Left colon (tissue), 2 donors: ENCODE measurements around the gene PLA2G6. TPM values are rescaled to one million over a fixed set of nuclear protein-coding genes. Genes with fewer than 3 reads are reported as not detected.
A peak's percentile ranks its signal among the peaks of the same experiment; 100 is the strongest.

Experiments
- ATAC-seq: fragments of 200-7000 bp; cut with Tn5 transposase; one replicate; pipeline ENCODE4 v1.9.1; 2020; ENCODE audit warnings: mild to moderate bottlenecking, moderate library complexity
- DNase-seq, 2 donors: peaks; one replicate each; pipeline ENCODE4 v3.0.0-alpha.2; 2020
- intact Hi-C, 2 donors: fragments of 100-400 bp; cut with DNase I in 1 of 2; cut with micrococcal nuclease in 1 of 2; formaldehyde crosslinking; loops; one replicate each; pipeline versions ENCODE4 v1.11.2 to v1.14.0; 2022; cut with DNase I, micrococcal nuclease
- total RNA-seq, 2 donors: library from RNA; stranded (reverse); fragmentation: NEBNext Ultra II Directional; extraction: Animal tissue kit (Norgen Biotek cat#: 25700); gene quantifications; one replicate each; pipeline ENCODE4 v1.2.1, GENCODE V29; 2021
- donor health status: DM: no; HTN: no; CAD: no.
- donor health status: DM: yes; HTN: yes; CAD: no.

The PLA2G6 gene
- total RNA-seq, 2 donors from 2014 or later = 21.2 to 24.9 TPM

GRCh38 chr22:38215156-38216038 is 33.8 kb upstream of the PLA2G6 start:
- intact Hi-C loops = no loop called here
- ATAC-seq (no peak), DNase-seq (no peak)

DNA sequence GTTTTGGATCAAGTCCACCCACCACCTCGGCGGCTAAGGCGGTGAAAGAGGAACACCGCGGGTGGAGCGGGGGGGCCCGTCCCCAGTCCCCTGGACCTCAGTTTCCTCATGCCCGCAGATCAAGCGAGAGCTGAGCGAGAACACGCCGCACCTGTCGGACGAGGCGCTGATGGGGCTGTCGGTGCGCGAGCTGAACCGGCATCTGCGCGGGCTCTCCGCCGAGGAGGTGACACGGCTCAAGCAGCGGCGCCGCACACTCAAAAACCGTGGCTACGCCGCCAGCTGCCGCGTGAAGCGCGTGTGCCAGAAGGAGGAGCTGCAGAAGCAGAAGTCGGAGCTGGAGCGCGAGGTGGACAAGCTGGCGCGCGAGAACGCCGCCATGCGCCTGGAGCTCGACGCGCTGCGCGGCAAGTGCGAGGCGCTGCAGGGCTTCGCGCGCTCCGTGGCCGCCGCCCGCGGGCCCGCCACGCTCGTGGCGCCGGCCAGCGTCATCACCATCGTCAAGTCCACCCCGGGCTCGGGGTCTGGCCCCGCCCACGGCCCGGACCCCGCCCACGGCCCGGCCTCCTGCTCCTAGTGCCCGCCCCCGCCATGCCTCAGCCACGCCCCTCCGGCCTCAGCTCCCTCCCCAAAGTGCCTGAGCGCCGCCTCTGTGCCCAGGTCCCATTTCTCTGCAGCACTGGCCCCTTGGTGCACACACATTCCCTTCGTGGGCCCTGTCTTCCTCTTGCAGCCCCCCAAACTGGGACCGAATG is 32.8 kb upstream of the PLA2G6 start:
- intact Hi-C loops = no loop called here
- peak; percentile 75 for ATAC-seq
- peak in 1 of 2 donors; percentile 84 for DNase-seq

DNA sequence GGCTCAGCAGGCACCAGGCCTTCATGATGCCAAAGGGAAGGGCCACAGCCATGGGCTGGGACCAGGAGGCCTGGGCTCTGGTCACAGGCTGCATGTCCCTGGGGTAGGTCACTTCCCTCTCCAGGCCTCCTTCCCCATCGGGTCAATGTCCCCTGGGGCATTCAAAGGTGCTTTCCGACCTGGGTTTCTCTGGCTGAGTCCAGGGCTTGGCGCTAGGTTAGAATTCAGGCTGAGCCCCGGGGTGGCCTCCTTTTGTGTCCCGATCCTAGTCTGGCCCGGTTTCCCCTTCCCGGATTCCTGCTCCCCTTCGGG is 32.3 kb upstream of the PLA2G6 start:
- DNase-seq = no peak
- intact Hi-C loops = no loop called here
- peak; percentile 7 for ATAC-seq

DNA sequence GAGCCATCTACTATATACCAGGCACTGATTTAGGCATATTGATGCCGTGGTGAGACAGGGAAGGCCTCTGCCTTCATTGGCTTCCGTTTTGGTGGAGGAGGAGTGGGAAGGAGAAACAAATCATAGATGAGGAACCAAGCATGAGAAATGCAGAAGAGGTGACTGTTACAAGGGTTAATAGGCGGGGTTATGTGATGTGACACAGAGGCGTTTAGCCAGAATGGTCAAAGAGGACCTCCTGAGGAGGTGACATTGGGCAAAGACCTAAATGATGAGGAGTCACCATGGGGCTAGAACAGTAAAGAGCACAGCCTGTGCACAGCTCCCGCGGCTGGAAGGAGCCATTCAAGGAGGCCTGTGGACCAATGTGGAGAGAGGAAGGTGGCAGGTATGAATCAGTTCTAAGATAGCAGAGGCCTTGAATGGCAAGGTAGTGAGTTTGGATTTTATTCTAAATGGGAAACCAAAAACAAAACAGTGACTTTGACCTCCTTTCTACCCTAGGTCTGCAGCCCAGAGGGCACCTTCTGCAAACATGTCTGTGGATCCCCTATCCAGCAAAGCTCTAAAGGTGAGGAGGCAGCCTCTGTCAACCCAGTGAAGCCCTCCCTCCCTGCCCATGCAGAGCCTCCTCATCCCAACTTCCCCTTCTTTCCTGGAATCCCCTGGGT is 31.8 kb upstream of the PLA2G6 start:
- DNase-seq = no peak
- no peak for ATAC-seq
- intact Hi-C loops = no loop called here

DNA sequence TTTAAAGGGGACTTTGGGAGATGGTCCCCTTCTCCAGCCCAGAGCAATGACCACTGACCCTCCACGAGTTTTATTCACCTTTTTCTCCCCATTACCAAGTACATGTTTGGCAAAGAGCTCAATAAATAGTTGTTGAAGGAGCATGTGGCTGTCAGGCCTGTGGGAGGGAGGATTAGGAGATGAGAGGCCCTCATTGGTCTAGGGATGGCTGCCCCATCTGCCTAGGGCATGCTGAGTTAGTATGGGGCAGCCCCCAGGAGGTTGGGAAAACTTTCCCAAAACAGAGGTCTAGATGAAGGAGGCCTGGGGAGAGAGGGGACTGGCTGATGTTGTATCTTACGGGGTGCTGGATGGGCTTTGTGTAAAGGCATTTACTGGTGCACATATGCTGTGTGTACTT is 30.8 kb upstream of the PLA2G6 start:
- DNase-seq (no peak), ATAC-seq (no peak)
- intact Hi-C loops = no loop called here

- DNase-seq = no peak
- ATAC-seq = no peak
- intact Hi-C loops = no loop called here
Measured at GRCh38 chr22:38211556-38211955, 29.9 kb upstream of the PLA2G6 start.

GRCh38 chr22:38208551-38208968 is 26.9 kb upstream of the PLA2G6 start:
- no peak for ATAC-seq
- intact Hi-C loops = no loop called here

DNA sequence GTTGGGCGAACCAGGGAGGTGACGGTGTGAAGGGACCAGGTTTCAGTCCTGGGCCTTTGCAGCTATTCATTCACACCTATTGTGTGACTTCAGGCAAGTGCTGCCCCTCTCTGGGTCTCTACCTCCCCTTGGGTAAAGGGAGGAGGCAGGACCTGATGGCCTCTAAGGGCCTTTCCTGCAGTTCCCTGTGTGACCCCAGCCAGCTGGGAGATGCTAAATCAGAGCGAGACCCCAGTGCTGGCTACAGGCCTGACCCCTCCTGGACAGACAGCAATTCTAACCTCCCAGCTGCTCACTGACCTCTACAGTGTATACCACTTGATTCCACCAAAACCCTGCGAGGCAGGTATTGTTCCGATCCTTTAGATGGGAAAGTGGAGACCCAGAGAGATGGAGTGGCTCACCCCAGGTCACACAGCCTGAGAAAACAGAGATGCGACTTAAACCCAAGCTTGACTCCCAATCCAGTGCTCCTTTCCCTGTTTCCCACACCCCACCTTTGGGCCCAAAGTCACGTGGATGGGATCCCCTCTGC is 26.3 kb upstream of the PLA2G6 start:
- DNase-seq = no peak
- ATAC-seq = no peak
- intact Hi-C loops = no loop called here

More at GRCh38 chr22:38208551-38208968, 26.9 kb upstream of the PLA2G6 start:
- DNase-seq = no peak

DNA sequence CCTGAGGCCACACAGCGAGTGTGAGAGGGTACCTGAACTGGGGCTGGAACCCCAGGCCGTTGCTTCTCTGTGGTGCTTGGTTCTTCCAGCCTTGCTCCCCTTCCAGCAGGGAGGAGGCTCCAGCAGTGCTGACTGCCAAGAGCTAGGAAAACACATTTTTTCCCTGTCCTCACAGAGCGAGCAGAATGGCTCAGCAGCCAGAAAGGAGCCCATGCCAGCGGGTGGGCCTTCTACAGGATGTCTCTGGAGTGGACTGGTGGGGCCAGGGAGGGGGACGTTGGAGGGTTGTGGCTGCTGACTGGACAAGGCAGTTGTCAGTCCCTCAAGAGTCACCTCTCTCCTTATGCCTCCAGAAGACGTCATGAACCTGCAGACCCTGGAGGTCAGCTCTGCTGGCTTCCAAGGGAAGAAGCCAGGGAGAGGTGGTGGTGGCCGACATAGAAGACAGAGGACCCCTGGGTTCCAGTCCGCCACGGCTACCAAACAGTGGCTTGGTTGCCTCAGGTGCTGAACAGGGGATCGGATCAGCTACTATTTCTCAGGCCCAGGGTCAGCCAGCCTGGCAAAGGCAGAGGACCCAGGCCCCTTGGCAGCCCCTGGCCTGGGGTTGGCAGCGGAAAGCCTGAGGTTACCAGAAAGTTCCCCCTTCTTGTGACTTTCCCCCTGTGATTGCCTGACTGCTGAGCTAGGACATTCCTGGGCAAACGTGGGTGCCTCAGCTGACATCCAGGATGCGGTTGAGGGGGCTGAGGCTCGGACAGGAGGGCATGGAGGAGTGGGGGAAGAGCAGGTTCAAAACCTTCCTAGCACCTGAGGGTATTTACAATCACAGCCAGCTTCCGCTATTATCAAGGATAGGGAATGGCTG is 23.9 kb upstream of the PLA2G6 start:
- DNase-seq = peak; percentile 50 to 67
- intact Hi-C loops = no loop called here
- no peak for ATAC-seq

- no peak for DNase-seq
Measured at GRCh38 chr22:38204784-38205183, 23.2 kb upstream of the PLA2G6 start.

DNA sequence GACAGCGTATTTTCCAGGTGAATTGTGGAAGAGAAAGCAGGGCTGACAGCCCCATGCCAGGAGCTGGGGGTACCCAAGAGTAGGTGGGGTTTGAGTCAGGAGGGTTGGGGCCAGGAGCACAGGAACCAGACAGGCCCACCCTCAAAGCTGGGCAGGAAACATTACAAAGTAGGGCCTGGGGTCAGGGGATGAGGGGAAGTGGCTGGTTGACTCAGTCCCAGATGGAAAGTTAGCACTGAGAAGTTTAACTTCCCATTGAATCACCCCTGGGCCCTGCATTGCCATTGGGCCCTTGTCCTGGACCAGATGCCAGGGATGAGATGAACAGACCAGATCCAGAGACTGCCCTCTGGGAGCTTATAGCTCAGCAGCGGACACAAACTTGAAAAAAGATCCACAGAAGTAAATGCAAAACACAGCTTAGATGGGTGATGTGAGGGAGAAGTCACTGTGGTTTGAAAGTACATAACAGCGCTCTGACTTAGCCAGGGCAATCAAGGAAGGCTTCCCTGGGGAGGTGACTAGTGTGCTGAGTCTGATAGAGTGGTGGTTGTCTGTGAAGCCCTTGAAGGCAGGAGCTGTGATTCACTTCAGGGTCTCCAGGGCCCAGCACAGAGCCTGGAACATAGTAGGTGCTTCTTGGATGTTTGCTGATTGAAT is 22.4 kb upstream of the PLA2G6 start:
- DNase-seq (no peak), ATAC-seq (no peak)
- intact Hi-C loops = no loop called here

More at GRCh38 chr22:38204784-38205183, 23.2 kb upstream of the PLA2G6 start:
- intact Hi-C loops = no loop called here
- no peak for ATAC-seq

GRCh38 chr22:38203090-38203810 is 21.6 kb upstream of the PLA2G6 start:
- intact Hi-C loops = no loop called here
- DNase-seq = peak; percentile 84 to 87
- peak; percentile 63 for ATAC-seq

DNA sequence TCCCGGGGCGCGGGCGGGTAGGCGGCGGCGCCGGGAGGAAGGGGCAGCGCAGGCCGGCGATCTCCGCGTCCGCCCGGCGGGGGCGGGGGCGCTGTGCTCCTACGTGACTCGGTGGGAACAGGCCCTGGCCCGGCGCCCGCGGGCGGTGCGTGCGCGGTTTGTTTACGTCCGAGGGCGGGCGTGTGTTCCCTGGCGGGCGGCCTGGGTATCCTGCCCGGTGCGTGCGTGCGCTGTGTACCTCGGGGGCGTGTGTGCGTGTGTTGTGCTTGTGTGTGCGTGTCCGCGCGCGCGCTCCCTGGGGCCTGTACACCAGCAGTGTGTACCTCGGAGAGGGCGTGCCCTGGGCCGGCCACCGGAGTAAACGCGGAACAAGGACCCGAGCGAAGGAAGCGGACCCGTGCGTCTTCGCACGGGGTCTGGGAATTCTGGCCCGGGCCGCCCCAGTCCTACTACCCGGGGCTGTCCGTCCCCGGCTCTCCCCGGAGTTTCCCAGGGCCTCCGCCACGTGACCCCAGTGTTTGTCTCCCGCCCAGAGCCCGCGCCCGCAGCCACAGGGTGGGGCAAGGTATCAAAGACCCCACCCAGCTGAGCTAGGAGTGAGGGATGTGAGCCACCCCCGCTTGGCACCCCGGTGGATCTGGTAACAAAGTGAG is 20.9 kb upstream of the PLA2G6 start:
- ATAC-seq = peak; percentile 61
- DNase-seq = peak; percentile 85 to 88
- intact Hi-C loops = no loop called here

GRCh38 chr22:38201711-38202436 is 20.2 kb upstream of the PLA2G6 start, which contains the start of gene MAFF:
Gene MAFF, plus strand, starts transcription at chr22:38201994. Its CDS starts 11,860 bp downstream, at chr22:38213854.
- peak; percentile 76 for ATAC-seq
- DNase-seq = peak; percentile 97 to 98
- intact Hi-C loops = no loop called here

DNA sequence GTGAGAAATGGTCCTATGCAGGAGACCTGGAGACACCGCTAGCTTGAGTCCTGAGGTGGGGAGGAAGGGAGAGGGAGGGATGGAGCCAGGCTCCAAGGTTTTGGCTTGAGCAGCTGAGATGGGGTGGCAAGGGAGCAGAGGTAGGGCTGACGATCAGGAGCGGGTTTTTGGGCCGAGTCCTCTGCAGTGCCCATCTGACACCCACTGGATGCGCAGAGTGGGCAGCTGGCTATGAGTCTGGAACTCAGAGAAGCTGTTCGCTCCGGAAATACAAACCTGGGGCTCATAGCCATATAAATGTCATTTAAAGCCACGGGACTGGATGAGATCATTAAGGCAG is 19.7 kb upstream of the PLA2G6 start:
- intact Hi-C loops = no loop called here
- ATAC-seq = no peak
- DNase-seq = no peak

- no peak for DNase-seq
- intact Hi-C loops = no loop called here
- no peak for ATAC-seq
Measured at GRCh38 chr22:38199826-38200559, 18.4 kb upstream of the PLA2G6 start.
